H1 (cell line): ENCODE data around the gene AMER2. TPM values are rescaled to one million over a fixed set of nuclear protein-coding genes. Genes with fewer than 3 reads are reported as not detected.

Source experiments
- CTCF ChIA-PET: fragments of 300-600 bp; sonication (Branson Sonifier 250); formaldehyde crosslinking; loops from one replicate; lab custom pipeline; 2021; ENCODE audit not compliant: partially characterized antibody; lab: Charles Lee
- POLR2A ChIA-PET: fragments of 300-600 bp; sonication (Branson Sonifier 250); formaldehyde crosslinking; loops from one replicate; lab custom pipeline; 2021; ENCODE audit warnings: inconsistent platforms; ENCODE audit not compliant: partially characterized antibody; lab: Charles Lee
- DNase-seq, 2 experiments: peaks; one replicate each; pipeline versions ENCODE4 v3.0.0 to v3.0.0-alpha.2; 2010 to 2022; ENCODE audit warnings: low spot score in 2 of 2, low read depth in 1 of 2, mixed read lengths in 1 of 2
- FAIRE-seq: peaks from 2 replicates; lab custom pipeline; 2011; peaks lifted over from hg19 to GRCh38; lab: Jason Lieb, UNC
- H2AFZ ChIP-seq: 2 replicates; pipeline ENCODE4 v1.8.1; 2012; ENCODE audit warnings: low read length, inconsistent platforms
- H2AK5ac ChIP-seq: 2 replicates; pipeline ENCODE4 v1.6.1; 2013; ENCODE audit warnings: low read depth, low read length
- H2BK120ac ChIP-seq: replicated peaks from 2 replicates; pipeline ENCODE3; 2013; ENCODE audit warnings: low read depth, low read length, inconsistent platforms
- H2BK12ac ChIP-seq: 2 replicates; pipeline ENCODE4 v1.6.1; 2013; ENCODE audit warnings: low read depth, low read length
- H2BK15ac ChIP-seq: 2 replicates; pipeline ENCODE4 v1.6.1; 2013; ENCODE audit warnings: low read length
- H2BK20ac ChIP-seq: 2 replicates; pipeline ENCODE4 v1.6.1; 2013; ENCODE audit warnings: low read length
- H2BK5ac ChIP-seq: 2 replicates; pipeline ENCODE4 v1.6.1; 2013; ENCODE audit warnings: low read depth, low read length
- H3K14ac ChIP-seq: 2 replicates; pipeline ENCODE4 v1.6.1; 2013; ENCODE audit warnings: inconsistent platforms; ENCODE audit not compliant: insufficient read length
- H3K18ac ChIP-seq: 2 replicates; pipeline ENCODE4 v1.6.1; 2013; ENCODE audit warnings: low read length; ENCODE audit errors: extremely low read depth
- H3K23ac ChIP-seq: 2 replicates; pipeline ENCODE4 v1.6.1; 2013; ENCODE audit warnings: inconsistent platforms; ENCODE audit not compliant: insufficient read length
- H3K23me2 ChIP-seq: 2 replicates; pipeline ENCODE4 v1.6.1; 2013; ENCODE audit warnings: low read depth, low read length
- H3K27ac ChIP-seq: 2 replicates; pipeline ENCODE4 v1.6.1; 2011; ENCODE audit warnings: low read depth, low read length, inconsistent platforms
- H3K27me3 ChIP-seq, 4 experiments: replicated peaks in 1 of 4; 1 replicate in 1 of 4; 2 replicates in 3 of 4; pipeline versions ENCODE4 v1.6.1 to v1.8.1; 2011 to 2013; ENCODE audit warnings: low read length in 3 of 4, mild to moderate bottlenecking in 3 of 4, inconsistent platforms in 2 of 4, mixed read lengths in 2 of 4, moderate library complexity in 1 of 4; ENCODE audit not compliant: control insufficient read depth in 3 of 4, insufficient read depth in 3 of 4; ENCODE audit errors: extremely low read depth in 1 of 4
- H3K36me3 ChIP-seq, 4 experiments: 2 replicates each; pipeline versions ENCODE4 v1.6.1 to v1.8.1; 2011 to 2013; ENCODE audit warnings: mild to moderate bottlenecking in 4 of 4, low read length in 3 of 4, moderate library complexity in 2 of 4, control low read depth in 1 of 4, inconsistent platforms in 1 of 4; ENCODE audit not compliant: insufficient read depth in 4 of 4, control insufficient read depth in 2 of 4
- H3K4ac ChIP-seq: replicated peaks from 2 replicates; pipeline ENCODE3; 2013; ENCODE audit warnings: low read length, low read depth, mixed read lengths, inconsistent platforms; ENCODE audit not compliant: insufficient read length
- H3K4me1 ChIP-seq, 4 experiments: replicated peaks in 1 of 4; 1 replicate in 1 of 4; 2 replicates in 3 of 4; pipeline versions ENCODE4 v1.6.1 to v1.8.1; 2011 to 2013; ENCODE audit warnings: low read length in 3 of 4, inconsistent platforms in 2 of 4, mixed read lengths in 1 of 4; ENCODE audit not compliant: insufficient read depth in 4 of 4, control insufficient read depth in 3 of 4
- H3K4me2 ChIP-seq, 2 experiments: 2 replicates each; pipeline versions ENCODE4 v1.6.1 to v1.8.1; 2011 to 2013; ENCODE audit warnings: low read depth in 2 of 2, low read length in 2 of 2, control low read depth in 1 of 2, inconsistent platforms in 1 of 2, mild to moderate bottlenecking in 1 of 2; ENCODE audit not compliant: insufficient read depth in 1 of 2
- H3K4me3 ChIP-seq, 4 experiments: fragments of 200-600, 300-600 bp in 1 of 4; sonication (generic), shearing (Covaris generic), sonication (Bioruptor Twin) in 1 of 4; 2 replicates each; pipeline versions ENCODE4 v1.5.1 to v1.8.1; 2011 to 2016; ENCODE audit warnings: low read length in 4 of 4, low read depth in 3 of 4, control low read depth in 2 of 4, inconsistent platforms in 2 of 4, mild to moderate bottlenecking in 2 of 4, mixed read lengths in 1 of 4, moderate library complexity in 1 of 4; ENCODE audit not compliant: insufficient read depth in 2 of 4; ENCODE audit errors: extremely low read depth in 1 of 4
- H3K56ac ChIP-seq: replicated peaks from 2 replicates; pipeline ENCODE3; 2013; ENCODE audit warnings: low read depth, mild to moderate bottlenecking, mixed read lengths, low read length, inconsistent platforms; ENCODE audit not compliant: insufficient read length
- H3K79me1 ChIP-seq: 2 replicates; pipeline ENCODE4 v1.6.1; 2013; ENCODE audit warnings: low read depth, low read length, control low read depth
- H3K79me2 ChIP-seq, 2 experiments: 2 replicates each; pipeline versions ENCODE4 v1.6.1 to v1.8.1; 2012 to 2013; ENCODE audit warnings: low read length in 2 of 2, mild to moderate bottlenecking in 2 of 2, inconsistent platforms in 1 of 2; ENCODE audit not compliant: insufficient read depth in 2 of 2, control insufficient read depth in 1 of 2
- H3K9ac ChIP-seq, 4 experiments: replicated peaks in 1 of 4; 1 replicate in 1 of 4; 2 replicates in 3 of 4; pipeline versions ENCODE4 v1.6.1 to v1.8.1; 2011 to 2013; ENCODE audit warnings: low read depth in 3 of 4, low read length in 3 of 4, control low read depth in 2 of 4, mild to moderate bottlenecking in 2 of 4, moderate library complexity in 2 of 4, inconsistent platforms in 1 of 4; ENCODE audit errors: extremely low read depth in 1 of 4
- H3K9me3 ChIP-seq, 2 experiments: 2 replicates each; pipeline versions ENCODE4 v1.6.1 to v1.8.1; 2012 to 2013; ENCODE audit warnings: mild to moderate bottlenecking in 2 of 2, moderate library complexity in 2 of 2, control low read depth in 1 of 2, inconsistent platforms in 1 of 2, low read depth in 1 of 2, low read length in 1 of 2, mixed read lengths in 1 of 2; ENCODE audit not compliant: insufficient read depth in 2 of 2
- H4K20me1 ChIP-seq, 2 experiments: replicated peaks in 1 of 2; 2 replicates each; pipeline versions ENCODE3 to v1.8.1; 2011 to 2013; ENCODE audit warnings: inconsistent platforms in 2 of 2, low read length in 2 of 2, mild to moderate bottlenecking in 1 of 2; ENCODE audit not compliant: insufficient read depth in 2 of 2, control insufficient read depth in 1 of 2
- H4K5ac ChIP-seq: 2 replicates; pipeline ENCODE4 v1.6.1; 2013; ENCODE audit warnings: low read length, low read depth, mixed read lengths, inconsistent platforms; ENCODE audit not compliant: insufficient read length
- H4K8ac ChIP-seq: 2 replicates; pipeline ENCODE4 v1.8.0; 2013; ENCODE audit warnings: mild to moderate bottlenecking, moderate library complexity, low read length, inconsistent platforms; ENCODE audit not compliant: insufficient read depth; ENCODE audit errors: extremely low read depth
- H4K91ac ChIP-seq: replicated peaks from 2 replicates; pipeline ENCODE3; 2013; ENCODE audit warnings: low read length, mixed read lengths, inconsistent platforms; ENCODE audit not compliant: insufficient read length
- CHD2 ChIP-seq: IDR thresholded peaks from 2 replicates; pipeline ENCODE4 v1.6.1; 2012; ENCODE audit warnings: low read length, improper control_type of control experiment
- FOSL1 ChIP-seq: IDR thresholded peaks from 2 replicates; pipeline ENCODE4 v1.6.1; 2011; ENCODE audit warnings: mild to moderate bottlenecking, low read depth, low read length, moderate library complexity; ENCODE audit not compliant: insufficient read depth
- KDM4A ChIP-seq: IDR thresholded peaks from one replicate; pipeline ENCODE4 v1.7.1; 2012; ENCODE audit warnings: low read depth, mild to moderate bottlenecking, moderate library complexity, low read length, inconsistent platforms; ENCODE audit not compliant: severe bottlenecking
- NRF1 ChIP-seq: IDR thresholded peaks from 2 replicates; pipeline ENCODE4 v1.6.1; 2011; ENCODE audit warnings: mild to moderate bottlenecking, low read depth, low read length, improper control_type of control experiment
- SUZ12 ChIP-seq: fragments of 200-600 bp; sonication (generic); IDR thresholded peaks from 2 replicates; pipeline ENCODE4 v1.6.1; 2012; ENCODE audit warnings: mild to moderate bottlenecking, inconsistent platforms, low read length, moderate library complexity, mixed read lengths
- TCF12 ChIP-seq: IDR thresholded peaks from 2 replicates; pipeline ENCODE4 v1.6.1; 2011; ENCODE audit warnings: low read depth, mild to moderate bottlenecking, low read length
- TEAD4 ChIP-seq: IDR thresholded peaks from 2 replicates; pipeline ENCODE4 v1.6.1; 2012; ENCODE audit warnings: low read depth, low read length, inconsistent platforms, mixed read lengths
- WGBS, 2 experiments: shearing (Covaris generic) in 1 of 2; methylation state at CpG; one replicate each; pipeline versions ENCODE4 v1.1.6 to v1.1.7; 2013 to 2015; ENCODE audit warnings: low lambda C conversion rate in 2 of 2, mixed read lengths in 2 of 2, inconsistent platforms in 1 of 2, low coverage in 1 of 2, missing lambda C conversion rate in 1 of 2; ENCODE audit not compliant: insufficient replicate concordance in 2 of 2, insufficient coverage in 1 of 2, insufficient read length in 1 of 2; ENCODE audit errors: extremely low coverage in 1 of 2, missing lambda C conversion rate in 1 of 2; 5-methylcytosine and 5-hydroxymethylcytosine counted together
- polyA plus RNA-seq, 7 experiments: library from polyadenylated mRNA; depleted of rRNA in 3 of 7; stranded (reverse) in 5 of 7; unstranded in 2 of 7; fragments of >200 nt in 5 of 7; fragments of 200-250 nt in 2 of 7; gene quantifications; 1 replicate in 5 of 7; 2 replicates in 1 of 7; 4 replicates in 1 of 7; pipeline versions ENCODE4 v1.2.1 to v1.2.3, GENCODE V29; 2011 to 2013; ENCODE audit warnings: missing spikeins in 2 of 7, mixed read lengths in 2 of 7
- total RNA-seq: library from RNA; stranded (reverse); fragmentation: NEBNext Ultra II Directional; extraction: Animal tissue kit (Norgen Biotek cat#: 25700); gene quantifications from 2 replicates; pipeline ENCODE4 v1.2.1, GENCODE V29; 2021

Gene AMER2
- total and polyA plus RNA-seq, 2 of the 8 experiments (the other 6 are each of a cell fraction or from before 2014, with no cell fraction given) = 0.14 to 0.50 TPM

DNA sequence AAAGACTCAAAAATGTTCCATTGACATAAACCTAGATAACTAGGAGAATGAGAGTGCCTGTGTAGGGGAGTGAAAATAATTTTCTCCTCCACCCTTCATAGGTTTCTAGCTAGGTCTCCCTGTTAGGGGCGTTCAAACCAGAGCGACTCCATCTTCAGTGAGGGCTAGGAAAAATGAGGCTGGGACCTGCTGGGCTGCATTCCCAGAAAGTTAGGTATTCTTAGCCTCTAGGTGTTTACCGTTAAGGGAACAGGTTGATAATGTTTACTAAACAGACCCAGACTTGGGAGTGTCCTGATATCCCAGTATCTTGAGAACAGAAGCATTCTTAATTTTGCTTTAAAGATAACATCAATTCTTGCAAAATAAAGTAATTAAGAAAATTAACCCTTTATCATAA is 56.0 kb downstream of the AMER2 start:
- Histone ChIP-seq H2BK20ac (no peak overlapping the region), H3K79me2 (no peaks in the 10 kb centered on the region), H3K23ac (no peak overlapping the region), H3K14ac (no peak overlapping the region), H3K79me1 (no peaks in the 10 kb centered on the region), H3K4me2 (no peak overlapping the region), H3K4me1 (peaks cover 1 to 10% (median 6%) of the 10 kb centered on the region in 4 experiments; a peak in 6 of 7 replicates), H3K23me2 (no peaks in the 10 kb centered on the region; the same call in 1 of the 2 replicates), H2AFZ (no peak overlapping the region), H3K27me3 (no peaks in the 10 kb centered on the region; a peak in 1 of 7 replicates), H3K4ac (no peak overlapping the region), H4K5ac (no peak overlapping the region), H2BK15ac (no peak overlapping the region), H4K20me1 (no peaks in the 10 kb centered on the region), H2BK5ac (no peak overlapping the region), H2AK5ac (no peak overlapping the region), H4K8ac (no peak overlapping the region), H3K56ac (no peak overlapping the region), H3K9me3 (no peaks in the 10 kb centered on the region), H3K36me3 (no peaks in the 10 kb centered on the region), H3K4me3 (no peak overlapping the region), H2BK12ac (no peak overlapping the region), H3K18ac (no peak overlapping the region), H3K9ac (no peak overlapping the region), H3K27ac (no peak overlapping the region), H2BK120ac (no peak overlapping the region), H4K91ac (no peak overlapping the region)
- DNase-seq (no peak), FAIRE-seq (no peak)
- POLR2A ChIA-PET = interaction anchor here (0.6 kb wide), 1 partner anchor 367 kb away, joined by 3 read pairs; no protein-coding TSS in a partner anchor
- CTCF ChIA-PET = interaction anchor here (0.7 kb wide), 1 partner anchor 36 kb away, joined by 3 read pairs; no protein-coding TSS in a partner anchor
- WGBS, 2 experiments = 96% methylated on average over 3 of the region's 3 CpGs; no CpG with 5 or more reads in 1 of the 2 experiments
- TF ChIP-seq SUZ12 = no peak
- TF ChIP-seq TCF12 = no peak
- TF ChIP-seq TEAD4 = no peak
- TF ChIP-seq KDM4A = no peak
- no peak for TF ChIP-seq CHD2
- TF ChIP-seq NRF1 = no peak
- TF ChIP-seq FOSL1 = no peak
